ENCODE measurements around the gene CEP135.

CEP135 gene

DNA sequence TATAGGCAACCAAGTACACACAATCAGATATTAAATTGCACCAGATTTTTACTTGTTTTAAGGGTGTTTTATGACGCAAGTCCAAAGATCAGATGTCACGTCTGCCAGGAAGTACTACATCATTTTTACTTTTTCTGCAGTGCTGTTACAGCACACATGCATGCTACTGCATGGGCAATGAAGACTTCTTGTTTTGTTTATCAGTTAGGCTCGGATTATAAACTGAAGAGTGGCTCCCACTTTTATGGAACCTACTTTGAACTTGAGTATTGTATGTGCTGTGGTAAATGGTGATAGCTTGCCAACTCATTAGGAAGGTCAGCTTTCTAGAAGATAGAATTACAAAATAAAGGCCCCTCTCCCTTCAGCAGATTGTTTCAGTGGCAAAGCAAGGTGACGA, 131.6 kb downstream of the CEP135 start:
- DNase-seq (ENCODE audit: low read depth in 2 of 2): no peak

DNA sequence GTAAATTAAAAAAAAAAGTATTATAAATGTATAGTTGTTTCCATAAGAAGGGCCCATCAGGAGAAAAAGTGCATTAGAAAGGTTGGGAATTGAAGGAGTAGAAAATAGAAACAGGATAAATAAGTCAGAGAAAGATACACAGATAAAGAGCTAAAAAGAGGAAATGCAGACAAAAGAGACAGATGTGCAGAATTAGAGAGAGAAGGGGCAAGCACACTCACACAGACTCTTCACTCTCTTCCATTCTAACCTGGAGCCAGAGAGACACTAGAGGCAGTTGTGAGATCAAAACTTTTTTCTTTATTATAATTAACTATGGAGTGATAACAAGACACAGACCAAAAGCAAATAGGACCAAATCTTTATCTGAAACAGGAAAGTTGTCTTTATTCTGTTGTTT, 134.1 kb downstream of the CEP135 start:
- DNase-seq (ENCODE audit: low read depth in 2 of 2): no peak
